HL-60 (cell line): ENCODE results near the gene SP140L.

Experiments used
- DNase-seq, 2 experiments: peaks; one replicate each; pipeline ENCODE4 v3.0.0-alpha.2; 2010 to 2020; ENCODE audit warnings: low read depth in 1 of 2, low spot score in 1 of 2
- H3K27ac ChIP-seq: fragments of 250-450 bp; sonication (Bioruptor Pico); replicated peaks from 2 replicates; pipeline ENCODE4 v1.5.1; 2020; ENCODE audit warnings: mild to moderate bottlenecking, moderate library complexity
- H3K27me3 ChIP-seq: fragments of 250-450 bp; sonication (Bioruptor Pico); 2 replicates; pipeline ENCODE4 v1.5.1; 2021; ENCODE audit warnings: mild to moderate bottlenecking, moderate library complexity; ENCODE audit not compliant: insufficient read depth, poor library complexity, severe bottlenecking
- H3K4me3 ChIP-seq: replicated peaks from 2 replicates; pipeline ENCODE4 v1.5.1; 2011; ENCODE audit warnings: mild to moderate bottlenecking, control low read depth, low read length; ENCODE audit not compliant: insufficient read depth
- CTCF ChIP-seq: IDR thresholded peaks from one replicate; pipeline ENCODE4 v1.5.1; 2011; ENCODE audit warnings: low read length, control low read depth, inconsistent platforms; ENCODE audit not compliant: insufficient read depth
- GABPA ChIP-seq: IDR thresholded peaks from 2 replicates; pipeline ENCODE4 v1.6.1; 2012; ENCODE audit warnings: low read depth
- POLR2AphosphoS5 ChIP-seq: IDR thresholded peaks from 2 replicates; pipeline ENCODE4 v1.6.1; 2012; ENCODE audit warnings: low read depth
- SPI1 ChIP-seq: IDR thresholded peaks from 2 replicates; pipeline ENCODE4 v1.6.1; 2012; ENCODE audit warnings: low read depth, mild to moderate bottlenecking, borderline replicate concordance
- TF ChIP-seq, protein P1 (sequence below): IDR thresholded peaks from 2 replicates; pipeline ENCODE4 v1.6.1; 2012; ENCODE audit warnings: low read depth; ENCODE audit not compliant: insufficient replicate concordance

The SP140L gene

DNA sequence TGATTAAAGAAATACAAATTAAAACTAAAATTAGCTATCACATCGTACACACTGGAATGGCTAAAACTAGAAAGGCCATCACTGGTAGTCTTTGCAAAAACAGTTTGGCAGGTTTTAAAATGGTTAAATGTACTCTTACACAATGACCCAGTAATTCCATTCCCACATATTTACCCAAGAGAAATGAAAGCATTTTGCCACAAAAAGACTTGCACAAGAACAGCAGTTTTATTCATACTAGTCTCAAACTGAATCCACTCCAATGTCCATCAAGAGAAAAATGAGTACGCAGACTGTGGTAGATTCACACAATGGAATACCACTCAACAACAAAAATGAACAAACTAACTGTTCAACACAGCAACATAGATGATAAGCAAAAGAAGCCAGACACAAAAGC is 29.1 kb downstream of the SP140L start:
- Histone ChIP-seq H3K27me3 (no peaks in the 10 kb centered on the region), H3K4me3 (no peak overlapping the region), H3K27ac (no peak overlapping the region)
- TF ChIP-seq SPI1, result no peak
- TF ChIP-seq, protein P1, sequence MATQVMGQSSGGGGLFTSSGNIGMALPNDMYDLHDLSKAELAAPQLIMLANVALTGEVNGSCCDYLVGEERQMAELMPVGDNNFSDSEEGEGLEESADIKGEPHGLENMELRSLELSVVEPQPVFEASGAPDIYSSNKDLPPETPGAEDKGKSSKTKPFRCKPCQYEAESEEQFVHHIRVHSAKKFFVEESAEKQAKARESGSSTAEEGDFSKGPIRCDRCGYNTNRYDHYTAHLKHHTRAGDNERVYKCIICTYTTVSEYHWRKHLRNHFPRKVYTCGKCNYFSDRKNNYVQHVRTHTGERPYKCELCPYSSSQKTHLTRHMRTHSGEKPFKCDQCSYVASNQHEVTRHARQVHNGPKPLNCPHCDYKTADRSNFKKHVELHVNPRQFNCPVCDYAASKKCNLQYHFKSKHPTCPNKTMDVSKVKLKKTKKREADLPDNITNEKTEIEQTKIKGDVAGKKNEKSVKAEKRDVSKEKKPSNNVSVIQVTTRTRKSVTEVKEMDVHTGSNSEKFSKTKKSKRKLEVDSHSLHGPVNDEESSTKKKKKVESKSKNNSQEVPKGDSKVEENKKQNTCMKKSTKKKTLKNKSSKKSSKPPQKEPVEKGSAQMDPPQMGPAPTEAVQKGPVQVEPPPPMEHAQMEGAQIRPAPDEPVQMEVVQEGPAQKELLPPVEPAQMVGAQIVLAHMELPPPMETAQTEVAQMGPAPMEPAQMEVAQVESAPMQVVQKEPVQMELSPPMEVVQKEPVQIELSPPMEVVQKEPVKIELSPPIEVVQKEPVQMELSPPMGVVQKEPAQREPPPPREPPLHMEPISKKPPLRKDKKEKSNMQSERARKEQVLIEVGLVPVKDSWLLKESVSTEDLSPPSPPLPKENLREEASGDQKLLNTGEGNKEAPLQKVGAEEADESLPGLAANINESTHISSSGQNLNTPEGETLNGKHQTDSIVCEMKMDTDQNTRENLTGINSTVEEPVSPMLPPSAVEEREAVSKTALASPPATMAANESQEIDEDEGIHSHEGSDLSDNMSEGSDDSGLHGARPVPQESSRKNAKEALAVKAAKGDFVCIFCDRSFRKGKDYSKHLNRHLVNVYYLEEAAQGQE, result no peak
- TF ChIP-seq GABPA, result no peak
- TF ChIP-seq CTCF, result no peak
- TF ChIP-seq POLR2AphosphoS5, result no peak
- DNase-seq, result no peak

DNA sequence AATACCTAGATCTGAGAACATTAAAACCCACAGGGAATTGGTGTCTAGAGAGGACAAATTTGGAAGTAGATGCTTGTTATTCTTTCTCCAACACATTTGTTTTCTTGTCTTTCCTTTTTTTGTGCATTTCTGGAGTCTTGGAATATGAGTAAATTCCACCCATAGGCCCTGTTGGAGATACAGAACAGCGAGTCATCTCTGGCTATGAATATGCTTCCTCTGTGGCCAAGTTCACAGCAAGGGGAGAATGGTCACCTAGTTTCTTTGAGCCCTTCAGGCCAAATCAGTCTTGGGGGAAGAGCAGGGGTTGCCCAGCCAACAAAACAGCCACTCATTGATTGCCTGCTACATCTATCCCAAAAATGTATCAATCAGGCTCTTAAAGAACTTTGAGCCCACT is 31.3 kb downstream of the SP140L start:
- TF ChIP-seq, protein P1, result no peak
- no peak for TF ChIP-seq POLR2AphosphoS5
- no peak for DNase-seq
- Histone ChIP-seq H3K27ac (no peak overlapping the region), H3K4me3 (no peak overlapping the region), H3K27me3 (no peaks in the 10 kb centered on the region)

DNA sequence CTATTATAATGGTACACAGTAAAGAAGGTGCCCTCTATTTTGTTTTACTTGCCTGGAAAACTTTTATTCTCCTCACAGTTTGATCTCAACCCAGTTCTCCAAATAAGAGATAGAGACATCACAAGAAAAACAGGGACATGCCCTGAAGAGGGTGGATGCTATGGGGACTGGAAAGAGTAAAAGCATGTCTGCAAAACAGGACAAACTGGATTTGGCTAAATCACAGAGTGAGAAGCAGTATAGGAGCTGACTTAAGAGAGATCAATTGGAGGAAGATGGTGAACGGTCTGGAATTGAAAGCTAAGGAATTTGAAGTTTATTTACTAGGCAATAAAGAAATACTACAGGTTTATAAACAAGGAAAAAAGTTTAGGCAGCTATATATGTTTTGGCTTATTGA is 33.0 kb downstream of the SP140L start:
- TF ChIP-seq, protein P1, result no peak
- TF ChIP-seq POLR2AphosphoS5 (no peak), SPI1 (no peak), GABPA (no peak), CTCF (no peak)
- no peak overlapping the region for H3K4me3 ChIP-seq
- no peaks in the 10 kb centered on the region for H3K27me3 ChIP-seq
- no peak overlapping the region for H3K27ac ChIP-seq
- DNase-seq, result no peak
